DMS53 treated with DMSO at 0.1 percent for 48 hours (cell line): ENCODE data around the gene RMND5A.
"Not testable (repeated sequence)": the region's sequence is repeated elsewhere in the genome, so short reads cannot be mapped to it uniquely, and the experiment has no call there.

Source experiments
- DNase-seq: peaks from one replicate; lab custom pipeline; 2025; ENCODE audit not compliant: unreplicated experiment; lab: John Stamatoyannopoulos, UW

The RMND5A gene

GRCh38 chr2:86714579-86715173, 5.4 kb upstream of the RMND5A start:
- not testable (repeated sequence) for DNase-seq

GRCh38 chr2:86719263-86719636, 841 bp upstream of the RMND5A start:
- DNase-seq: not testable (repeated sequence)

- DNase-seq: not testable (repeated sequence)
These were observed 639 bp downstream of the RMND5A start for GRCh38 chr2:86720540-86721320.

GRCh38 chr2:86725706-86726105, 5.6 kb downstream of the RMND5A start:
- DNase-seq: not testable (repeated sequence)

GRCh38 chr2:86732040-86732525, 12.0 kb downstream of the RMND5A start:
- DNase-seq: not testable (repeated sequence)

- not testable (repeated sequence) for DNase-seq
These were observed 12.7 kb downstream of the RMND5A start for GRCh38 chr2:86732837-86733236.

- not testable (repeated sequence) for DNase-seq
These were observed 13.4 kb downstream of the RMND5A start for GRCh38 chr2:86733528-86733927.

GRCh38 chr2:86734896-86735295, 14.8 kb downstream of the RMND5A start:
- not testable (repeated sequence) for DNase-seq

- DNase-seq: not testable (repeated sequence)
These were observed 19.4 kb downstream of the RMND5A start for GRCh38 chr2:86739485-86739884.

- DNase-seq: not testable (repeated sequence)
These were observed 19.8 kb downstream of the RMND5A start for GRCh38 chr2:86739889-86740288.

- DNase-seq: not testable (repeated sequence)
These were observed 21.9 kb downstream of the RMND5A start for GRCh38 chr2:86741889-86742498.

- no peak for DNase-seq
These were observed 24.1 kb downstream of the RMND5A start for GRCh38 chr2:86744152-86744551.

- DNase-seq: no peak
These were observed 26.8 kb downstream of the RMND5A start for GRCh38 chr2:86746939-86747338.

- DNase-seq: peak; percentile 74
These were observed 27.9 kb downstream of the RMND5A start for GRCh38 chr2:86747711-86748639.

GRCh38 chr2:86750240-86750839, 30.2 kb downstream of the RMND5A start:
- no peak for DNase-seq

GRCh38 chr2:86751778-86752177, 31.7 kb downstream of the RMND5A start:
- DNase-seq: no peak

GRCh38 chr2:86752934-86753333, 32.8 kb downstream of the RMND5A start:
- DNase-seq: no peak

- no peak for DNase-seq
These were observed 33.5 kb downstream of the RMND5A start for GRCh38 chr2:86753606-86754005.

- DNase-seq: no peak
These were observed 38.3 kb downstream of the RMND5A start for GRCh38 chr2:86758405-86758804.

GRCh38 chr2:86760371-86760770, 40.3 kb downstream of the RMND5A start:
- DNase-seq: no peak
